Measurements from ENCODE around the gene ARHGDIB. TPM values are rescaled to one million over a fixed set of nuclear protein-coding genes. Genes with fewer than 3 reads are reported as not detected.

Gene ARHGDIB
- total and polyA plus RNA-seq, 10 of the 15 experiments (the other 5 are each of a cell fraction or from before 2014, with no cell fraction given), result 796 to 2,849 (median 1,346) TPM

DNA sequence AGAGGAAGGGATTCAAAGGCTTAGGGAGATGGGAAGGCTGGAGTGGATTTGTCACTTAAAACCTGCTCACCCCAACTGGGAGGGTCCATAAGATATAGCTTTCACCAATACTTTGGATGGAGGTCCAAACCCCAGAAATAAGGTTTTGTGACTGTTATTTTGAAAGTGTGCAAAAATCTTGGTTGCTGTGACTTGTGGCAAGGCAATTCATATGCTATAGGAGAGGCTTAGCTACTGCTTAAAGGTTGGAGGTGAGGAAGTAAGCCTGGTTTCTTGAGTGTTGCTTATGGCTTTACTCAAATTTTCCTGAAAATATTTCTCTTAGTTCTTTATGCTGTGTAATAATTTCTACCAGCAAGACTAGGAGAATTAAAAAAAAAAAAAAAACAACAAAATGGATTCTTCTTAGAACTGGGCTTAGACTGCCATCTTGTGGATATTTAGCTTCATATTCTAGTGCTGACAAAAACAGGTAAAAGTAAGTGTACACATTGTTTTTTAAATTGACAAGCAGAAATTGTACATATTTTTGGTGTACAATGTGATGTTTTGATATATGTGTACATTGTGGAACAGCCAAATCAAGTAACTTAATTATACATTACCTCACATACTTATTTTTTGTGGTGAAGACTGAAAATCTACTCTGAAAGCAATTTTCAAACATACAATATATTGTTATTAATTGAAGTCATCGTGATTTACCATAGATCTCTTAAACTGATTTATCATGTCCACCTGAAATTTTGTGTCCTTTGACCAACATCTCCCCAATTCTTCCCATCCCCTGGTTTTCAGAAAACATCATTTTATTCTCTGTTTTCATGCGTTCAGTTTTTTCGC, 34.4 kb upstream of the ARHGDIB start (continued):
- TF ChIP-seq, protein P1, sequence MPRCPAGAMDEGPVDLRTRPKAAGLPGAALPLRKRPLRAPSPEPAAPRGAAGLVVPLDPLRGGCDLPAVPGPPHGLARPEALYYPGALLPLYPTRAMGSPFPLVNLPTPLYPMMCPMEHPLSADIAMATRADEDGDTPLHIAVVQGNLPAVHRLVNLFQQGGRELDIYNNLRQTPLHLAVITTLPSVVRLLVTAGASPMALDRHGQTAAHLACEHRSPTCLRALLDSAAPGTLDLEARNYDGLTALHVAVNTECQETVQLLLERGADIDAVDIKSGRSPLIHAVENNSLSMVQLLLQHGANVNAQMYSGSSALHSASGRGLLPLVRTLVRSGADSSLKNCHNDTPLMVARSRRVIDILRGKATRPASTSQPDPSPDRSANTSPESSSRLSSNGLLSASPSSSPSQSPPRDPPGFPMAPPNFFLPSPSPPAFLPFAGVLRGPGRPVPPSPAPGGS (IDR thresholded peaks at IDR 0.05; ENCODE audit: borderline replicate concordance, insufficient read depth, low read depth, low read length, poor library complexity, severe bottlenecking), result no peak
- no peak for TF ChIP-seq SUZ12 (IDR thresholded peaks at IDR 0.05; ENCODE audit: unreplicated experiment)
- no peak for TF ChIP-seq CBX3 (IDR thresholded peaks at IDR 0.05; ENCODE audit: borderline replicate concordance, low read depth)
- no peak for TF ChIP-seq NR2C2 (IDR thresholded peaks at IDR 0.05; ENCODE audit: borderline replicate concordance, control insufficient read depth, insufficient read length, low read depth)
- TF ChIP-seq HDAC2 (IDR thresholded peaks at IDR 0.05), result no peak
- no peak for TF ChIP-seq BHLHE40 (IDR thresholded peaks at IDR 0.05; ENCODE audit: borderline replicate concordance in 1 of 2, low read depth in 2 of 2, low read length in 1 of 2)
- no peak for TF ChIP-seq TARDBP (IDR thresholded peaks at IDR 0.05; ENCODE audit: borderline replicate concordance)
- no peak for TF ChIP-seq LARP7 (IDR thresholded peaks at IDR 0.05)
- no peak for TF ChIP-seq ZZZ3 (IDR thresholded peaks at IDR 0.05; ENCODE audit: control insufficient read depth, insufficient read length, low read depth)
- no peak for TF ChIP-seq JUNB (IDR thresholded peaks at IDR 0.05)
- TF ChIP-seq MYB (IDR thresholded peaks at IDR 0.05; ENCODE audit: borderline replicate concordance, low read depth, low read length), result no peak
- no peak for TF ChIP-seq POLR2AphosphoS5 (IDR thresholded peaks at IDR 0.05; ENCODE audit: low read length)
- TF ChIP-seq MTA3 (IDR thresholded peaks at IDR 0.05; ENCODE audit: borderline replicate concordance, low read length), result no peak
- TF ChIP-seq RAD21 (IDR thresholded peaks at IDR 0.05; ENCODE audit: insufficient read depth, low read depth, low read length), result peak; percentile 87
- TF ChIP-seq RBBP5 (conservative IDR thresholded peaks at IDR 0.05), result no peak
- TF ChIP-seq, protein P2, sequence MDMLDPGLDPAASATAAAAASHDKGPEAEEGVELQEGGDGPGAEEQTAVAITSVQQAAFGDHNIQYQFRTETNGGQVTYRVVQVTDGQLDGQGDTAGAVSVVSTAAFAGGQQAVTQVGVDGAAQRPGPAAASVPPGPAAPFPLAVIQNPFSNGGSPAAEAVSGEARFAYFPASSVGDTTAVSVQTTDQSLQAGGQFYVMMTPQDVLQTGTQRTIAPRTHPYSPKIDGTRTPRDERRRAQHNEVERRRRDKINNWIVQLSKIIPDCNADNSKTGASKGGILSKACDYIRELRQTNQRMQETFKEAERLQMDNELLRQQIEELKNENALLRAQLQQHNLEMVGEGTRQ (IDR thresholded peaks at IDR 0.05; ENCODE audit: borderline replicate concordance, low read depth, low read length), result no peak
- no peak for TF ChIP-seq KDM1A (IDR thresholded peaks at IDR 0.05; ENCODE audit: borderline replicate concordance)
- TF ChIP-seq RB1 (IDR thresholded peaks at IDR 0.05; ENCODE audit: borderline replicate concordance), result 0 out of 2 replicates have a peak, but pooled peaks have one; percentile 34

Measured in GM12878 (cell line).